Stimulated activated CD4-positive, alpha-beta T cell treated with anti-CD3 and anti-CD28 coated beads, Interleukin-15, amount 100 ng/mL, for 48 hours (primary cell): Measurements from ENCODE around the gene TCOF1.
"Not testable (repeated sequence)": the region's sequence is repeated elsewhere in the genome, so short reads cannot be mapped to it uniquely, and the experiment has no call there.

Experiments used
- DNase-seq, 2 donors: peaks; one replicate each; pipeline ENCODE4 v3.0.0-alpha.2; 2020; ENCODE audit warnings: low read depth in 2 of 2

Gene TCOF1

GRCh38 chr5:150404121-150404520, 46.6 kb downstream of the TCOF1 start:
- no peak for DNase-seq

GRCh38 chr5:150404535-150404934, 47.0 kb downstream of the TCOF1 start:
- no peak for DNase-seq

DNA sequence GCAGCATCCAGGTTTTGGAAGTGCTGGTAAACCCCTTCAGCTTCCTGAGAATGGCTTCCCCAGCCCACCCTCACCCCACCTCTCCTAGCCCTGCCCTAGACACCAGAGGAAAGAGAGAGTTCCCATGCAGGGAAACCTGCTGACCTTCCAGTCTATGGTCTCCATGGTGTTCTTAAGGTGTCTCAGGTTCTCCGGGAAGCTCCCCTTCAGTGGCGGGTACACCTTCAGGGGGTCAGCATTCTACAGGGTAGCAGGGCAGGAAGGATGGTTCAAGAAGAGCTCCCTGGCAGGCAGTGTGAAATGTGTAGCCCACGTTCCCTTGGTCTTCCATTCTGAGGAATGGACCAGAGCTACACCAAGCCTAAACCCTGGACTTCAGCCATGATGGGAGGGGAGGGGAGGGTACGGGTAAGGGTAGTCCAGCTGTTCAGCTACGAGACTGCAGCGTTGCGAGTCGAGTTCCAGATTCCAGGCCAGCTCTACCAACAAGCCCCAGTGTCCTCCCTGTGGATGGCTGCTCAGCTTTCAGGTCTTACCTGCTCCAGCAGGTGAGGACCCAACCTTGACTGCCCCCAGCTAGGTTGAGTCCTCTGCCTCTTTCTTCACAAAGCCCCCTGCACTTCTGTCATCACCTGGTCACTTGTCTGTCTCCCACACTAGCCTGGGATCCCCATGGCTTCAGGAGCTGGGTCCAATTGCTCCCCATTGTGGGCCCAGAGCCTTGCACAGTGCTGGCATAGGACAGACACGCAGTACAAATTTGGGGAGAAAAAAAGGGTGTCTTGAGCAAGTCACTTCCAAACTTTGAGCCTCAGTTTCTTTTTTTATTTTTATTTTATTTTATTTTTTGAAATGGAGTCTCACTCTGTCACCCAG, 47.7 kb downstream of the TCOF1 start:
- DNase-seq = no peak

DNA sequence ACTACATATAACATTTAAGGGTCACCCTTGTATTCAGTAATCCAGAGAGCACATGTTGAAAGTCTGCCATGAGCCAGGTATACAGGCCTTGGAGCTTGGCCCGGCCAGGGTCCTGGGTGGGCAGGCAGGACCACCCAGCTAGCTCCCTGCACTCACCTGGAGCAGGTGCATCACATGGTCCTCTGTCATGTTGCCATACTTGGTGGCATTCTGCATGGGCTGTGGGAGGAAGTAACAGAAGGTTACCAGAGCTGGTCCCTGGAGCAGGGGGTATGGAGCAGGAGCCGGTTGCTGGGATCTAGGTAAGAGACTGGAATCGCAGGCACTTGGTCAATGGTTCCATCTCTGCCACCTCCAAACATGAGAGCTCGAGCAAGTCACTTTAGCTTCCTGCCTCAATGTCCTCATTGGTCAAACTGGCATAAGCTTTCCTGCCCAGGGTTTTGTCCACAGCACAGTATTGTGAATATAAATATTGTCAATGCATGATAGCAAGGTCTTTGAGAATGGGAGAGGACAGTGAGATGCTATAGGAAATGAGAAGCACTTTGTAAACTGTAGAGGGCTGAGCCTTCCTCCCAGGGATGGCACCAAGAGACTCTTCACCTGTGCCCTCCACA, 48.7 kb downstream of the TCOF1 start:
- DNase-seq = no peak

GRCh38 chr5:150406723-150407095, 49.2 kb downstream of the TCOF1 start:
- no peak for DNase-seq

DNA sequence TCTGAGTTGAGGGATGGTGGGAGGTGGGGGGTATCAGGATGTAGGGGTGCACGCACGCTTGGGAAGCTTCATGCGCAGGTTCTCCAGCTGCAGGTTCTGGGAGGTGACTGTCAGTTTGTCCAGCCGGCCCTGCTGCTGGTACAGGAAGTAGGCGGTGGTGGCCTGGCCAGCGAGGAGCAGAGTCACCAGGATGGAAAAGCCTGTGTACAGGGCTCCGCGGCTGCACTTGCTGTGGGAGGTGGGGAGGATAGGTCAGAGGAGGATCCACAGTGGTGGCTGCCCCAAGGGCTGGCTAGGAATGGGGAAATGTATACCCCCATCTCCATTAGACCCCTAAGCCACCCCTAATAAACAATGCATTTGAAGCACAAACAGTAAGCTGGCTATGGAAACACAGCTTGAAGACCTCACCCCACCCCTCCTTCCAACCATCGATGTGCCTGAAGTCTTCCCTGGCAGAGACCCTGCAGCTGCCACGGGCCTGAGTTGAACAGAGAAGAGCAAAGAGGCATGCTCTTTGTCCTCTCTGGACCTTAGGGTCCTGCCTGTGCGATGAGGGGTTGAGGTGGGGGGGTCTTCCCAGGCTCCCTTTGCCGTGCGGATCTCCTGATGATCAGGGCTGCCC, 49.7 kb downstream of the TCOF1 start:
- DNase-seq = no peak

- DNase-seq = no peak
These were observed 50.9 kb downstream of the TCOF1 start for GRCh38 chr5:150408231-150408943.

- peak; percentile 19 to 40 for DNase-seq
These were observed 52.4 kb downstream of the TCOF1 start for GRCh38 chr5:150409638-150410523.

DNA sequence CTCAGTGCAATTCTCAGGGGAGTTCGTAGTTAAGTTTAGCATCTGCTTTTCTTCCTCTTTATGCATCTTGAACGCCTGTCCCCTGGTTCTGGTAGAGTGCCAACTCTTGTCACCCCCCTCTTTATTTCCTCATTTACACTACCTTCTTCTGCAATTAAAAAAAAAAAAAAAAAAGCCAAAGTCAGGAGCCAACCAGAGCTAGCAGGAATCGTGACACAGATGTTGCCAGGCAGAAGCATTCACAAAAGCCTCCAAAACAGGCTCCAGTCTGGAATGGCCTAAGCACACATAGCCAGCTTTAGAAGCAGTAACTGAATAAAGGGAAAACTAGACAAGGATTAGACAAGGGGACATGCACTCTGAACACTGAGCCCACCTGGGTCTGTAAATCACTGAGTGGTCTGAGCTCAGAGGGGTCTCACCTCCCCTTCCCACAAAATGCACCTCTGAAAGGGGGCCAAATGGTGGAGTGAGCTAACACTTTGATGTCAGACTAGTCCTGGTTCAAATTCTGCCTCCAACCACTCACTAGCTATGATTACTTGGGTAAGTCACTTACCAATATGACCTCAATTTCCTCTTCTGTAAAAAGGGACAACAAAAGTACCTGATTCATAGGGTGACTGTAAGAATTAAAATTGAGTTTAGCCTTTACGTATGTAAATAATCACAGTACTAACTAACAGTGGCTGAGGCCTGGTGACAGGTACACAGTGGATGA, 53.2 kb downstream of the TCOF1 start:
- no peak for DNase-seq

DNA sequence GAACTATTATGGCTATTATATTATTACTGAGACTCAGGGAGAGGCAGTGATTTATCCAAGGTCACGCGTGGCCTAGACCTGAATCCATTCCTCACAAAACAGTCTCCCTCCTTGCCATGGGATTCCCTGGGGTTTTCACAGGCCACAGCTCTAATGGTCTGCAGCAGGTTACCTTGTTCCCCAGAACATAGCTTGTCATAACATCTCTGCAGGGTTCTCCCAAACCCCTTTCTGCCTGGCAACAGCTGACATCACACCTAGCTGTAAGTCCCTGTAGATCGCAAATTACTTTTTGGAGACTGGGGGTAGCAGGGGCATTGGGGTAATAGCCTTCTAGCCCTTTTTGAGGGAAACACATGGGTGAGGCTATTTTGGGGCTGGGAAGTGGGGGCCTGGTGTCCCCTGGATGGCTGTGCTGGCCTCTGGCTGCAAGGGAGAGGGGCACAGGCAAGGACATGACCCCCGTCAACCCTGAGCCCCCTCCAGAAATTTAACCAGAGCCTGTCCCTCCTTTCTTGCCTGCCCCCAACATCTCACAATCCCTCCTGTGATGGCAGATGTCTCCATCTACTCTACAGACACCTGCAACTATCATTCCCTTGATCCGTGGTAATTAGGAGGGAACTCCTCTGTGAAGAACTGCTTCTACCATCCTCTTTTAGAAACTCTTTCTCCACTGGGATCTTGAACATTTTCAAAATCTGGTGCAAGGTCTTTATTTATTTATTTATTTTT, 53.9 kb downstream of the TCOF1 start:
- peak; percentile 45 to 61 for DNase-seq

DNA sequence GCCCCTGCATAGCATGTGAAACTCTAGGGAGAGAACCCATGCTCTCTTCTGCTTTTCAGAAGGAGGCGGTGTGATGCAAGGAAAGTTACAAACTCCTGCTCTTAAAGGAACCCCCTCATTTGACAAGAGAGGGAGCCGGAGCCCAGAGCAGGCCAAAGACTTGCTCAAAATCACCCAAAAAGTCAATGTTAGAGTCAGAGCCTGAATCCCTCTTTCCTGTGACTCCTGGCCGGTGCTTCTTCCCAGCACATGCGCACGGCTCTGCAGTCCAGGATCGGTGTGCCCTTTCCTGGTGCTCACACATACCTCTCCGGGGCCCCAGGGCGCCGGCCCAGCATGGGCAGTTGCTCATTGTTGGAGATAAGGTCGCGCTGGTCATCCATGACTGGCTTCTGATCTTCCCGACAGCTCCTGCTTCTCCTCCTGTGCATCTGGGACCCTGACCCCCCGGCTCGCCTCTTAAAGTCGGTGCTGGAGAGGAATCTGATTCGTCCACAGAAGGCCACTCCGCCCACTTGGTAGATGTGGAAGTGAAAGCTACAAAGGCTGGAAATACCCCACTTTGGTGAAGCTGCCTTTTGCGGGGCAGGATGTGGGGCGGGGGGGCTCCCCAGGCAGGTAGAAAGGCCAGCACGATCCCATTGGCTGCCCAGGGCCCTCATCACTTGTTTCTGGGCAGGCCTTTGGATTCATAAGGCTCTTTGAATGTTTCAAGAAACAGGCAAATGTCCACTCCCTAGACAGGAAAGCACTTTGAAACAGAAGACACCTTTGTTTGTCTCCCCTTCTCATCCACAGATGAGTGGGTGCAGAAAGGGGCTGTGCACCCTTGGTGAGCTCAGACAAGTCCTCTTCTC, 55.0 kb downstream of the TCOF1 start, which contains the start of gene CD74:
TSS of gene CD74 (minus strand) at position 592 of the 857 bp plus-strand sequence. CDS start at position 431, 161 bp downstream.
- peak; percentile 87 for DNase-seq

GRCh38 chr5:150413176-150413901, 55.8 kb downstream of the TCOF1 start:
- no peak for DNase-seq

DNA sequence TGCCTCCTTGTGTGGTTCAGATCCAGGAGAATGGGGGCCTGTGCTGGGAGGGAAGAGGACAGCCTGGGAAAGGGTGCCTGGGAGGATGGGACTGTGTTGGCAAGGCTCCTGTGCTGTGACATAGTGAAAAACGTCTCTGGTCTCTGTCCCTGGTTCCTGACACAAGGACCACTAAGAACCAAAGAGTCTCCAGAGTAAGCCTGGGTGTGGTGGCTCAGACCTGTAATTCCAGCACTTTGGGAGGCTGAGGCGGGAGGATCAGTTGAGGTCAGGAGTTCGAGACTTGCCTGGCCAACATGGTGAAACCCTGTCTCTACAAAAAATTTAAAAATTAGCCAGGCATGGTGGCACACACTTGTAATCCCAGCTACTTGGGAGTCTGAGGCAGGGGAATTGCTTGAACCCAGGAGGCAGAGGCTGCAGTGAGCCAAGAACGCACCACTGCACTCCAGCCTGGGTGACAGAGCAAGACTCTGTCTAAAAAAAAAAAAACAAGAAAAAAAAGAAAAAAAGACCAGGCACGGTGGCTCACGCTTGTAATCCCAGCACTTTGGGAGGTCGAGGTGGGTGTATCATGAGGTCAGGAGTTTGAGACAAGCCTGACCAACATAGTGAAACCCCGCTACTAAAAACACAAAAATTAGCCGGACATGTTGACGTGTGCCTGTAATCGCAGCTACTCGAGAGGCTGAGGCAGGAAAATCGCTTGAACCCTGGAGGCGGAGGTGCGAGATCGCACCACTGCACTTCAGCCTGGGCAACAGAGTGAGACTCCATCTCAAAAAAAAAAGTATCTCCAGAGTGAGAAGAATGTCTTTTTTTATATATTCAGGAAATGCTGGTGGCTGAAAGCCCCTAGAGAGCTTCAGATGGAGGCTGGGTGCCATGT, 56.6 kb downstream of the TCOF1 start:
- DNase-seq = not testable (repeated sequence)

- DNase-seq = no peak
These were observed 62.3 kb downstream of the TCOF1 start for GRCh38 chr5:150419630-150420270.

GRCh38 chr5:150422075-150422474, 64.6 kb downstream of the TCOF1 start:
- DNase-seq = no peak

DNA sequence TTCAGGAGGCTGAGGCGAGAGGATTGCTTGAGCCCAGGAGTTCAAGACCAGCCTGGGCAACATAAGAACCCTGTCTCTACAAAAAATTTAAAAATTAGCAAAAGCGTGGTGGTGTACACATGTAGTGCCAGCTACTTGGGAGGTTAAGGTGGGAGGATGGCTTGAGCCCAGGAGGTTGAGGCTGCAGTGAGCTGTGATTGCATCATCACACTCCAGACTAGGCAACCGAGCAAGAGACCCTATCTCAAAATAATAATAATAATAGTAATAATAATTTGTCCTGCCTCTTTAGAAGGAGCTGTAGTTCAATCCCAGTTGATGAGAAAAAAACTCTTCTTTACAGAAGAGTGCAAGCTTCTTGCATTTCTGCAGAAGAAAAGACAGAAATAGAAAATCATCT, 65.3 kb downstream of the TCOF1 start:
- DNase-seq = no peak
